HUES48 (cell line): ENCODE data around the gene MARCHF2.
"Not testable (repeated sequence)": the region's sequence is repeated elsewhere in the genome, so short reads cannot be mapped to it uniquely, and the experiment has no call there.

Experiments
- H3K27ac ChIP-seq: one replicate; pipeline ENCODE4 v1.7.0; 2013; ENCODE audit warnings: low read depth, low read length, inconsistent platforms
- H3K27me3 ChIP-seq: 2 replicates; pipeline ENCODE4 v1.6.1; 2013; ENCODE audit warnings: mild to moderate bottlenecking, low read length; ENCODE audit not compliant: control insufficient read depth, insufficient read depth
- H3K36me3 ChIP-seq: 2 replicates; pipeline ENCODE4 v1.6.1; 2013; ENCODE audit warnings: low read length; ENCODE audit not compliant: control insufficient read depth, insufficient read depth
- H3K4me1 ChIP-seq: 2 replicates; pipeline ENCODE4 v1.6.1; 2013; ENCODE audit warnings: mild to moderate bottlenecking, low read length; ENCODE audit not compliant: control insufficient read depth, insufficient read depth
- H3K4me3 ChIP-seq: 2 replicates; pipeline ENCODE4 v1.5.1; 2013; ENCODE audit warnings: mild to moderate bottlenecking, low read depth, low read length
- H3K9ac ChIP-seq: 2 replicates; pipeline ENCODE4 v1.6.1; 2013; ENCODE audit warnings: mild to moderate bottlenecking, low read depth, low read length, moderate library complexity
- H3K9me3 ChIP-seq: 2 replicates; pipeline ENCODE4 v1.6.1; 2013; ENCODE audit warnings: low read length; ENCODE audit not compliant: control insufficient read depth, insufficient read depth

The MARCHF2 gene

GRCh38 chr19:8375766-8376165, 37.3 kb upstream of the MARCHF2 start:
- not testable (repeated sequence) for H3K36me3 ChIP-seq, H3K4me3 ChIP-seq, H3K9me3 ChIP-seq, H3K27me3 ChIP-seq, H3K9ac ChIP-seq, H3K27ac ChIP-seq, H3K4me1 ChIP-seq

DNA sequence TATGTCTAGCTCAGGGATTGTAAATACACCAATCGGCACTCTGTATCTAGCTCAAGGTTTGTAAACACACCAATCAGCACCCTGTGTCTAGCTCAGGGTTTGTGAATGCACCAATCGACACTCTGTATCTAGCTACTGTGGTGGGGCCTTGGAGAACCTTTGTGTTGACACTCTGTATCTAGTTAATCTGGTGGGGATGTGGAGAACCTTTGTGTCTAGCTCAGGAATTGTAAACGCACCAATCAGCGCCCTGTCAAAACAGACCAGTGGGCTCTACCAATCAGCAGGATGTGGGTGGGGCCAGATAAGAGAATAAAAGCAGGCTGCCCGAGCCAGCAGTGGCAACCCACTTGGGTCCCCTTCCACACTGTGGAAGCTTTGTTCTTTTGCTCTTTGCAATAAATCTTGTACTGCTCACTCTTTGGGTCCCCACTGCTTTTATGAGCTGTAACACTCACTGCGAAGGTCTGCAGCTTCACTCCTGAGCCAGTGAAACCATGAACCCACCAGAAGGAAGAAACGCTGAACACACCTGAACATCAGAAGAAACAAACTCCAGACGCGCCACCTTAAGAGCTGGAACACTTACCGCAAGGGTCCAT, 36.6 kb upstream of the MARCHF2 start:
- not testable (repeated sequence) for H3K36me3 ChIP-seq, H3K9me3 ChIP-seq, H3K9ac ChIP-seq, H3K4me1 ChIP-seq, H3K27me3 ChIP-seq, H3K27ac ChIP-seq, H3K4me3 ChIP-seq

GRCh38 chr19:8377598-8377997, 35.5 kb upstream of the MARCHF2 start:
- Histone ChIP-seq H3K27me3 (no peaks in the 10 kb centered on the region), H3K4me1 (0 out of 2 replicates have a peak, but pooled peaks cover 10% of the 10 kb centered on the region), H3K4me3 (no peak overlapping the region), H3K9ac (no peak overlapping the region), H3K27ac (no peak overlapping the region), H3K9me3 (no peaks in the 10 kb centered on the region), H3K36me3 (no peaks in the 10 kb centered on the region)

- not testable (repeated sequence) for H3K27me3 ChIP-seq, H3K27ac ChIP-seq, H3K4me3 ChIP-seq, H3K36me3 ChIP-seq, H3K4me1 ChIP-seq, H3K9me3 ChIP-seq, H3K9ac ChIP-seq
These were observed 33.8 kb upstream of the MARCHF2 start for GRCh38 chr19:8379156-8379891.

- not testable (repeated sequence) for H3K36me3 ChIP-seq, H3K4me1 ChIP-seq
These were observed 28.5 kb upstream of the MARCHF2 start for GRCh38 chr19:8384569-8384968.

DNA sequence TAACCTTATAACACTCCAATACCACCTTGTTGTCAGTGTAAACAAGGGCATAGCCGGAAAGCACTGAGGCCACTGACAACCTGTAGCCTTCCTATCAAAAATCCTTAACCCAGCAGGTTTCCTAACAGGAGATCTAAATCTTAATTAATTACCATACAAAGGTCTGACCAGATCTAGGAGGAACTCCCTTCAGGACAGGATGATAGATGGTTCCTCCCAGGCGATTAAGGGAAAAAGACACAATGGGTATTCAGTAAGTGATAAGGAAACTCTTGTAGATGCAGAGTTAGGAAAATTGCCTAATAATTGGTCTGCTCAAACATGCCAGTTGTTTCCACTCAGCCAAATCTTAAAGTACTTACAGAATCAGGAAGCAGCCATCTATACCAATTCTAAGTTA, 28.0 kb upstream of the MARCHF2 start:
- H3K27ac ChIP-seq, H3K9me3 ChIP-seq, H3K36me3 ChIP-seq, H3K27me3 ChIP-seq, H3K9ac ChIP-seq, H3K4me1 ChIP-seq, H3K4me3 ChIP-seq: not testable (repeated sequence)

More at GRCh38 chr19:8384569-8384968, 28.5 kb upstream of the MARCHF2 start:
- not testable (repeated sequence) for H3K9ac ChIP-seq, H3K27me3 ChIP-seq, H3K27ac ChIP-seq, H3K9me3 ChIP-seq, H3K4me3 ChIP-seq

- H3K9ac ChIP-seq, H3K4me3 ChIP-seq, H3K27ac ChIP-seq, H3K36me3 ChIP-seq, H3K9me3 ChIP-seq, H3K27me3 ChIP-seq, H3K4me1 ChIP-seq: not testable (repeated sequence)
These were observed 27.5 kb upstream of the MARCHF2 start for GRCh38 chr19:8385566-8385965.

DNA sequence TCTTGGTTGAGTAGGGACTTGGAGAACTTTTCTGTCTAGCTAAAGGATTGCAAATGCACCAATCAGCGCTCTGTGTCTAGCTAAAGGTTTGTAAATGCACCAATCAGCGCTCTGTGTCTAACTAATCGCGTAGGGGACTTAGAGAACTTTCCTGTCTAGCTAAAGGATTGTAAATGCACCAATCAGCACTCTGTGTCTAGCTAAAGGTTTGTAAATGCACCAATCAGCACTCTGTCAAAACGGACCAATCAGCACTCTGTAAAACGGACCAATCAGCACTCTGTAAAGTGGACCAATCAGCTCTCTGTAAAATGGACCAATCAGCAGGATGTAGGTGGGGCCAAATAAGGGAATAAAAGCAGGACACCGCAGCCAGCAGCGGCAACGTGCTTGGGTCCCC, 26.7 kb upstream of the MARCHF2 start:
- H3K9me3 ChIP-seq, H3K4me3 ChIP-seq, H3K27ac ChIP-seq, H3K36me3 ChIP-seq, H3K9ac ChIP-seq, H3K27me3 ChIP-seq, H3K4me1 ChIP-seq: not testable (repeated sequence)

- H3K27me3 ChIP-seq, result no peaks in the 10 kb centered on the region
- no peak overlapping the region for H3K4me3 ChIP-seq
- no peaks in the 10 kb centered on the region for H3K4me1 ChIP-seq
- H3K9me3 ChIP-seq, result no peaks in the 10 kb centered on the region
- H3K36me3 ChIP-seq, result no peaks in the 10 kb centered on the region
- no peak overlapping the region for H3K9ac ChIP-seq
- H3K27ac ChIP-seq, result no peak overlapping the region
These were observed 26.1 kb upstream of the MARCHF2 start for GRCh38 chr19:8386990-8387389.

DNA sequence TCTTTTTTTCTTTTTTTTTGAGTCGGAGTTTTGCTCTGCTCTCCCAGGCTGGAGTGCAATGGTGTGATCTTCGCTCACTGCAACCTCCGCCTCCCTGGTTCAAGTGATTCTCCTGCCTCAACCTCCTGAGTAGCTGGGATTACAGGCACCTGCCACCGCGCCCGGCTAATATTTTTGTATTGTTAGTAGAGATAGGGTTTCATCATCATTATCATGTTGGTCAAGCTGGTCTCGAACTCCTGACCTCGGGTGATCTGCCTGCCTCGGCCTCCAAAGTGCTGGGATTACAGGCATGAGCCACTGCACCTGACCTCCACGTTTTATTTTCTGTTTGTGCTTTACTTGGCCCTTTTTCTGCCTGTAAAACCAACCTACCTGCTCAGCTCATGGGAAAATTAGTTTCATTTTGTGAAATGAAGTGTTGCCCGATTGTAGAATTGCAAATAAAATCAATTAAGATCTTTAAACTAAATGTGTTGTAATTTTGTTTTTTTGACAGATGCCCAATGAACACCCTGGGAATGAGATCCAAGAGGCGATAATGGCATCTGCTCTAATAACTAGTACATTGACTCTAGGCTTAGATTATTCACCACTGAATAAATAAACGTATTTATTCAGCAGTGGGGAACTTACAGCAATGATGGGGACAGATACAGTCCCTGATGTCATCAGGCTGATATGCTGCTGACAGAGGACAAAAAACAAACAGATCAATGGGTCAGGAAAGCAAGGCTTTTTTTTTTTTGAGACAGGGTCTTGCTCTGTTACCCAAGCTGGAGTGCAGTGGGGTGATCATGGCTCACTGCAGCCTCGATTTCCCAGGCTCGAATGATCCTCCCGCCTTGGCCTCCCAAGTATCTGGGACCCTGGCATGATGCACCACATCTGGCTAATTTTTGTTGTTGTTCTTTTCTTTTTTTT, 25.2 kb upstream of the MARCHF2 start:
- no peak overlapping the region for H3K9ac ChIP-seq
- no peaks in the 10 kb centered on the region for H3K4me1 ChIP-seq
- no peak overlapping the region for H3K4me3 ChIP-seq
- no peaks in the 10 kb centered on the region for H3K36me3 ChIP-seq
- H3K27ac ChIP-seq, result no peak overlapping the region
- H3K27me3 ChIP-seq, result no peaks in the 10 kb centered on the region
- no peaks in the 10 kb centered on the region for H3K9me3 ChIP-seq

DNA sequence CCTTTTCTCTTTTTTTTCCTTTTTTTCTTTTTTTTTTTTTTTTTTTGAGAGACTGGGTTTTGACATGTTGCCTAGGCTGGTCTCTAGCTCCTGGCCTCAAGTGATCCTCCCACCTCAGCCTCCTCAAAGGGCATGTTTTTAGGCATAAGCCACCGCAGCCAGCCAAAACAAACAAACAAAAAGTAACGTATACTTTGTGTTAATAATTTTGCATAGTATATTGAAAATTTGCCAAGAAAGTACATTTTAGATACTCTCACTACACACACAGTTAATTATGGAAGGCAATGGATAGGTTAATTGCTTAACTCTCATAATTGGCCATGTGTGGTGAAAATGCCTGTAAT, 24.5 kb upstream of the MARCHF2 start:
- Histone ChIP-seq H3K4me3 (no peak overlapping the region), H3K27me3 (no peaks in the 10 kb centered on the region), H3K9me3 (no peaks in the 10 kb centered on the region), H3K4me1 (no peaks in the 10 kb centered on the region), H3K9ac (no peak overlapping the region), H3K36me3 (no peaks in the 10 kb centered on the region), H3K27ac (no peak overlapping the region)
